ENCODE data around the gene LHB.

The LHB gene

DNA sequence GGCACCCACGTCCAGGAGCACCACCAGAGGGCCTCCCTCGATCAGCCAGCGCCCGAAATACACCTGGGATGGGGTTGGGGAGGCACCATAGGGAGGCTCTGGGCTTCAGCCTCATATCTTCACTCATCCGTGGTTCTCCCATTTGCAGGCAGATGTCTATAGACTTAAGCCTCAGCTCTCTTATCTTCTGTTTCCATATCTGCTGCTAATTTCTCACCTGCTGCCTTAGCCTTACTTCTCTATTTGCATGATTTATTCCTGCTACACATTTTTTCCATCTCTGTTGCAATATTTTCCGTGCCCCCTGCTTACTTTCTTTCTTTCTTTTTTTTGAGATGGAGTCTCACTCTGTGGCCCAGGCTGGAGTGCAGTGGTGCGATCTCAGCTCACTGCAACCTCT is 29.6 kb downstream of the LHB start:
- no peak overlapping the region for H3K27ac ChIP-seq (ENCODE audit: low read length)
- no peak overlapping the region for H3K4me2 ChIP-seq (ENCODE audit: insufficient read depth, low read length)
- TF ChIP-seq, protein P1, sequence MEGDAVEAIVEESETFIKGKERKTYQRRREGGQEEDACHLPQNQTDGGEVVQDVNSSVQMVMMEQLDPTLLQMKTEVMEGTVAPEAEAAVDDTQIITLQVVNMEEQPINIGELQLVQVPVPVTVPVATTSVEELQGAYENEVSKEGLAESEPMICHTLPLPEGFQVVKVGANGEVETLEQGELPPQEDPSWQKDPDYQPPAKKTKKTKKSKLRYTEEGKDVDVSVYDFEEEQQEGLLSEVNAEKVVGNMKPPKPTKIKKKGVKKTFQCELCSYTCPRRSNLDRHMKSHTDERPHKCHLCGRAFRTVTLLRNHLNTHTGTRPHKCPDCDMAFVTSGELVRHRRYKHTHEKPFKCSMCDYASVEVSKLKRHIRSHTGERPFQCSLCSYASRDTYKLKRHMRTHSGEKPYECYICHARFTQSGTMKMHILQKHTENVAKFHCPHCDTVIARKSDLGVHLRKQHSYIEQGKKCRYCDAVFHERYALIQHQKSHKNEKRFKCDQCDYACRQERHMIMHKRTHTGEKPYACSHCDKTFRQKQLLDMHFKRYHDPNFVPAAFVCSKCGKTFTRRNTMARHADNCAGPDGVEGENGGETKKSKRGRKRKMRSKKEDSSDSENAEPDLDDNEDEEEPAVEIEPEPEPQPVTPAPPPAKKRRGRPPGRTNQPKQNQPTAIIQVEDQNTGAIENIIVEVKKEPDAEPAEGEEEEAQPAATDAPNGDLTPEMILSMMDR (IDR thresholded peaks at IDR 0.05; ENCODE audit: borderline replicate concordance, extremely low read depth, low read length, poor library complexity, severe bottlenecking), result no peak
- no peak for TF ChIP-seq EZH2 (IDR thresholded peaks at IDR 0.05; ENCODE audit: borderline replicate concordance, low read depth, low read length, severe bottlenecking)
- H3K79me2 ChIP-seq (ENCODE audit: insufficient read depth, low read length), result peaks cover 20% of the 10 kb centered on the region
- no peak overlapping the region for H2AFZ ChIP-seq (ENCODE audit: low read depth, low read length)
- peaks cover 61% of the 10 kb centered on the region for H3K36me3 ChIP-seq (ENCODE audit: insufficient read depth, low read length)
- no peak overlapping the region for H3K4me3 ChIP-seq (ENCODE audit: low read depth in 1 of 2, low read length in 2 of 2)
- peaks cover 3% of the 10 kb centered on the region; the same call in 1 of the 2 replicates for H4K20me1 ChIP-seq (ENCODE audit: insufficient read depth, low read length)
- no peaks in the 10 kb centered on the region for H3K27me3 ChIP-seq (ENCODE audit: insufficient read depth, low read length, poor library complexity)
- ATAC-seq (ENCODE audit: insufficient read depth, low read depth) (no peak), DNase-seq (no peak)
- no peak overlapping the region for H3K9ac ChIP-seq (ENCODE audit: low read depth, low read length)
- peaks cover 23% of the 10 kb centered on the region for H3K4me1 ChIP-seq (ENCODE audit: insufficient read depth, low read length)
- H3K9me3 ChIP-seq (ENCODE audit: insufficient read depth, low read length, severe bottlenecking), result no peaks in the 10 kb centered on the region

DNA sequence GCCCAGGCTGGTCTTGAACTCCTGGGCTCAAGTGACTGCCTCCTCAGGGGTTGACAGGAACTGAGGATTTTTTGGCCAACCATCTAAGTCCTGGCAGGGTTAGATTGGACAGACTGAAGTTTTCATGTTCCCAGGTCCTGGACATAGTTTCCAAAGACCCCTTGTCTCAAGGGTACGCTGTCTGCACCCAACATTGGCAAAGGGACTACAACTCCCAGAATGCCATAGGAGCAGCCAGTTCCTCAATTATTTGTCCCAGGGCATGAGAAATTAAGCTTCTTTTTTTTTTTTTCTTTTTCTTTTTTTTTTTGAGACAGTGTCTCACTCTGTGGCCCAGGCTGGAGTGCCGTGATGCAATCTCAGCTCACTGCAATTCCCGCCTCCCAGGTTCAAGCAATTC is 30.7 kb downstream of the LHB start:
- no peak overlapping the region for H3K27ac ChIP-seq (ENCODE audit: low read length)
- H3K4me1 ChIP-seq (ENCODE audit: insufficient read depth, low read length), result peaks cover 11% of the 10 kb centered on the region
- DNase-seq (no peak), ATAC-seq (ENCODE audit: insufficient read depth, low read depth) (no peak)
- H3K4me2 ChIP-seq (ENCODE audit: insufficient read depth, low read length), result no peak overlapping the region
- H3K9ac ChIP-seq (ENCODE audit: low read depth, low read length), result no peak overlapping the region
- H3K4me3 ChIP-seq (ENCODE audit: low read depth in 1 of 2, low read length in 2 of 2), result no peak overlapping the region
- no peaks in the 10 kb centered on the region for H3K9me3 ChIP-seq (ENCODE audit: insufficient read depth, low read length, severe bottlenecking)
- no peak overlapping the region for H2AFZ ChIP-seq (ENCODE audit: low read depth, low read length)
- H3K27me3 ChIP-seq (ENCODE audit: insufficient read depth, low read length, poor library complexity), result no peaks in the 10 kb centered on the region
- H4K20me1 ChIP-seq (ENCODE audit: insufficient read depth, low read length), result no peaks in the 10 kb centered on the region; the same call in 1 of the 2 replicates
- TF ChIP-seq, protein P1 (IDR thresholded peaks at IDR 0.05; ENCODE audit: borderline replicate concordance, extremely low read depth, low read length, poor library complexity, severe bottlenecking), result no peak
- TF ChIP-seq EZH2 (IDR thresholded peaks at IDR 0.05; ENCODE audit: borderline replicate concordance, low read depth, low read length, severe bottlenecking), result no peak
- peaks cover 72% of the 10 kb centered on the region for H3K36me3 ChIP-seq (ENCODE audit: insufficient read depth, low read length)
- H3K79me2 ChIP-seq (ENCODE audit: insufficient read depth, low read length), result peaks cover 9% of the 10 kb centered on the region

GRCh38 chr19:48985711-48986110 is 31.2 kb downstream of the LHB start:
- TF ChIP-seq, protein P1 (IDR thresholded peaks at IDR 0.05; ENCODE audit: borderline replicate concordance, extremely low read depth, low read length, poor library complexity, severe bottlenecking), result no peak
- TF ChIP-seq EZH2 (IDR thresholded peaks at IDR 0.05; ENCODE audit: borderline replicate concordance, low read depth, low read length, severe bottlenecking), result no peak
- peaks cover 4% of the 10 kb centered on the region for H3K79me2 ChIP-seq (ENCODE audit: insufficient read depth, low read length)
- H3K27ac ChIP-seq (ENCODE audit: low read length), result no peak overlapping the region
- H3K9ac ChIP-seq (ENCODE audit: low read depth, low read length), result no peak overlapping the region
- no peak for DNase-seq
- no peaks in the 10 kb centered on the region for H3K9me3 ChIP-seq (ENCODE audit: insufficient read depth, low read length, severe bottlenecking)
- no peak overlapping the region for H2AFZ ChIP-seq (ENCODE audit: low read depth, low read length)
- no peaks in the 10 kb centered on the region for H3K27me3 ChIP-seq (ENCODE audit: insufficient read depth, low read length, poor library complexity)
- no peak overlapping the region for H3K4me3 ChIP-seq (ENCODE audit: low read depth in 1 of 2, low read length in 2 of 2)
- H3K4me1 ChIP-seq (ENCODE audit: insufficient read depth, low read length), result peaks cover 6% of the 10 kb centered on the region; the same call in 1 of the 2 replicates
- no peak for ATAC-seq (ENCODE audit: insufficient read depth, low read depth)
- peaks cover 72% of the 10 kb centered on the region for H3K36me3 ChIP-seq (ENCODE audit: insufficient read depth, low read length)
- no peaks in the 10 kb centered on the region for H4K20me1 ChIP-seq (ENCODE audit: insufficient read depth, low read length)
- no peak overlapping the region for H3K4me2 ChIP-seq (ENCODE audit: insufficient read depth, low read length)

DNA sequence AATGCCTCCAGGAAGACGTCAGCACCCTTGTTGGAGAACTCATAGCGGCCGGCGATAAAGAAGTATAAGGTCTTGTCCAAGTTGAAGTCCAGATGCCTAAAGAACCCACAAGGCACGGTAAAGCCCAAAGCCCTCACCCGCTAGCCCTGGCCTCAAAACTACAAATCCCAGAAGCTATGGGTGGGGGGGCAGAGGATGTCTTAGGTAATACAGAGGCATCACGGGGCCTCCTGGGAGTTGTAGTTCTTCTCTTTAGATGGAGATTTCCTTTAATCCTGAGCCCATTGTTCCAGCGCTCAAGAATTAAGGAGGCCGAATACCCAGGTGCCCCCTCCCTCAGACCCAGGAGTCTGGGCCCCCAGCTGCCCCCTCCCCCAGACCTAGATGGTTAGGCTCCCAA is 34.6 kb downstream of the LHB start:
- H3K27me3 ChIP-seq (ENCODE audit: insufficient read depth, low read length, poor library complexity), result no peaks in the 10 kb centered on the region
- no peaks in the 10 kb centered on the region for H4K20me1 ChIP-seq (ENCODE audit: insufficient read depth, low read length)
- no peak overlapping the region for H3K9ac ChIP-seq (ENCODE audit: low read depth, low read length)
- no peak overlapping the region for H3K4me2 ChIP-seq (ENCODE audit: insufficient read depth, low read length)
- no peaks in the 10 kb centered on the region for H3K9me3 ChIP-seq (ENCODE audit: insufficient read depth, low read length, severe bottlenecking)
- DNase-seq (no peak), ATAC-seq (ENCODE audit: insufficient read depth, low read depth) (no peak)
- TF ChIP-seq, protein P1 (IDR thresholded peaks at IDR 0.05; ENCODE audit: borderline replicate concordance, extremely low read depth, low read length, poor library complexity, severe bottlenecking), result no peak
- TF ChIP-seq EZH2 (IDR thresholded peaks at IDR 0.05; ENCODE audit: borderline replicate concordance, low read depth, low read length, severe bottlenecking), result no peak
- H3K27ac ChIP-seq (ENCODE audit: low read length), result no peak overlapping the region
- H2AFZ ChIP-seq (ENCODE audit: low read depth, low read length), result no peak overlapping the region
- no peaks in the 10 kb centered on the region for H3K4me1 ChIP-seq (ENCODE audit: insufficient read depth, low read length)
- no peak overlapping the region for H3K4me3 ChIP-seq (ENCODE audit: low read depth in 1 of 2, low read length in 2 of 2)
- H3K79me2 ChIP-seq (ENCODE audit: insufficient read depth, low read length), result no peaks in the 10 kb centered on the region
- H3K36me3 ChIP-seq (ENCODE audit: insufficient read depth, low read length), result peaks cover 70% of the 10 kb centered on the region
